CD4-positive, alpha-beta T cell (primary cell): ENCODE results near the gene PLA2G2D. TPM values are rescaled to one million over a fixed set of nuclear protein-coding genes. Genes with fewer than 3 reads are reported as not detected.
"Not testable (repeated sequence)": the region's sequence is repeated elsewhere in the genome, so short reads cannot be mapped to it uniquely, and the experiment has no call there.

Experiments
- ATAC-seq: fragments of 200-7000 bp; cut with Tn5 transposase; one replicate; pipeline ENCODE4 v1.10.0; 2022; ENCODE audit warnings: mild to moderate bottlenecking; ENCODE audit not compliant: poor library complexity
- CTCF ChIA-PET: fragments of 350-600 bp; sonication (Branson Sonifier 250); formaldehyde crosslinking; loops from one replicate; lab custom pipeline; 2021; ENCODE audit warnings: antibody characterized with exemption, inconsistent platforms; lab: Charles Lee
- POLR2A ChIA-PET: fragments of 350-600 bp; sonication (Branson Sonifier 250); formaldehyde crosslinking; loops from one replicate; lab custom pipeline; 2021; ENCODE audit warnings: antibody characterized with exemption, inconsistent platforms; lab: Charles Lee
- DNase-seq, 14 experiments: peaks; one replicate each; pipeline ENCODE4 v3.0.0-alpha.2; 2013 to 2020; ENCODE audit warnings: mixed read lengths in 2 of 14
- H3K27ac ChIP-seq, 2 donors: one replicate each; pipeline versions ENCODE4 v1.5.1 to v1.7.0; 2013; ENCODE audit warnings: low read length in 2 of 2, low read depth in 1 of 2, mild to moderate bottlenecking in 1 of 2
- H3K27me3 ChIP-seq, 2 experiments: 1 replicate in 1 of 2; 2 replicates in 1 of 2; pipeline versions ENCODE4 v1.6.1 to v1.7.0; 2013; ENCODE audit warnings: low read length in 2 of 2, control low read depth in 1 of 2, mild to moderate bottlenecking in 1 of 2, moderate library complexity in 1 of 2; ENCODE audit not compliant: insufficient read depth in 2 of 2, control insufficient read depth in 1 of 2
- H3K36me3 ChIP-seq: one replicate; pipeline ENCODE4 v1.6.1; 2013; ENCODE audit warnings: low read length, control low read depth; ENCODE audit not compliant: insufficient read depth
- H3K4me1 ChIP-seq: one replicate; pipeline ENCODE4 v1.6.1; 2013; ENCODE audit warnings: low read length, control low read depth; ENCODE audit not compliant: insufficient read depth
- H3K4me3 ChIP-seq: one replicate; pipeline ENCODE4 v1.5.1; 2013; ENCODE audit warnings: mild to moderate bottlenecking, low read length, moderate library complexity
- H3K9me3 ChIP-seq, 2 experiments: 1 replicate in 1 of 2; 2 replicates in 1 of 2; pipeline versions ENCODE4 v1.6.1 to v1.7.0; 2013; ENCODE audit warnings: low read length in 2 of 2, mild to moderate bottlenecking in 2 of 2, control low read depth in 1 of 2, moderate library complexity in 1 of 2; ENCODE audit not compliant: control insufficient read depth in 1 of 2, insufficient read depth in 1 of 2
- H3K27ac Mint-ChIP-seq: one replicate; pipeline ENCODE4 v1.8.0; 2020; ENCODE audit warnings: mixed read lengths
- H3K27me3 Mint-ChIP-seq: one replicate; pipeline ENCODE4 v1.8.0; 2021; ENCODE audit warnings: mixed read lengths
- H3K36me3 Mint-ChIP-seq: one replicate; pipeline ENCODE4 v1.8.0; 2021; ENCODE audit warnings: low read depth, mixed read lengths
- H3K4me1 Mint-ChIP-seq: one replicate; pipeline ENCODE4 v1.8.0; 2021; ENCODE audit warnings: low read depth, mixed read lengths
- H3K4me3 Mint-ChIP-seq: one replicate; pipeline ENCODE4 v1.8.0; 2020; ENCODE audit warnings: mild to moderate bottlenecking, mixed read lengths
- H3K9me3 Mint-ChIP-seq: one replicate; pipeline ENCODE4 v1.8.0; 2020; ENCODE audit warnings: mixed read lengths
- CTCF ChIP-seq: fragments of 200-600 bp; IDR thresholded peaks from one replicate; pipeline ENCODE4 v1.8.0; 2022; ENCODE audit warnings: antibody characterized with exemption, mild to moderate bottlenecking
- intact Hi-C, 2 experiments: fragments of 100-400 bp; cut with DNase I in 1 of 2; cut with micrococcal nuclease in 1 of 2; formaldehyde crosslinking; loops; one replicate each; pipeline versions ENCODE4 v1.15.1 to v1.9.0; 2023 to 2025; cut with DNase I, micrococcal nuclease
- total RNA-seq, 174 experiments: library from RNA in 2 of 174; stranded (reverse) in 2 of 174; gene quantifications; one replicate each; pipeline ENCODE4 v1.2.3 and lab custom pipeline; 2021 to 2026

Gene PLA2G2D
- total RNA-seq, 2 experiments from 2014 or later = not detected

GRCh38 chr1:20136249-20136648 lies 16.9 kb upstream of the PLA2G2D start:
- peaks cover 0 to 12% of the 10 kb centered on the region in 2 experiments for H3K27me3 ChIP-seq
- no peak overlapping the region for H3K27ac ChIP-seq
- no peaks in the 10 kb centered on the region for H3K4me1 Mint-ChIP-seq
- H3K4me1 ChIP-seq = no peaks in the 10 kb centered on the region
- H3K9me3 ChIP-seq = no peaks in the 10 kb centered on the region
- POLR2A ChIA-PET = no interaction called here
- H3K36me3 ChIP-seq = no peaks in the 10 kb centered on the region
- no peak overlapping the region for H3K4me3 ChIP-seq
- H3K36me3 Mint-ChIP-seq = no peaks in the 10 kb centered on the region
- DNase-seq = no peak
- no peak overlapping the region for H3K4me3 Mint-ChIP-seq
- intact Hi-C loops = no loop called here
- ATAC-seq = no peak
- no peak for TF ChIP-seq CTCF
- peaks cover 29% of the 10 kb centered on the region for H3K27me3 Mint-ChIP-seq
- H3K27ac Mint-ChIP-seq = no peak overlapping the region
- CTCF ChIA-PET = interaction anchor here (0.6 kb wide), 1 partner anchor 36 kb away, joined by 3 read pairs; no protein-coding TSS in a partner anchor
- H3K9me3 Mint-ChIP-seq = no peaks in the 10 kb centered on the region

GRCh38 chr1:20134995-20135394 lies 15.7 kb upstream of the PLA2G2D start:
- no peak overlapping the region for H3K27ac ChIP-seq
- Mint-ChIP-seq H3K9me3 (no peaks in the 10 kb centered on the region), H3K27ac (no peak overlapping the region), H3K27me3 (peaks cover 26% of the 10 kb centered on the region), H3K36me3 (no peaks in the 10 kb centered on the region), H3K4me3 (no peak overlapping the region), H3K4me1 (no peaks in the 10 kb centered on the region)
- H3K9me3 ChIP-seq = peaks cover 0 to 6% of the 10 kb centered on the region in 2 experiments
- POLR2A ChIA-PET = no interaction called here
- H3K4me3 ChIP-seq = no peak overlapping the region
- no peak for TF ChIP-seq CTCF
- DNase-seq (no peak), ATAC-seq (no peak)
- peaks cover 0 to 12% of the 10 kb centered on the region in 2 experiments for H3K27me3 ChIP-seq
- no peaks in the 10 kb centered on the region for H3K4me1 ChIP-seq
- CTCF ChIA-PET = no interaction called here
- H3K36me3 ChIP-seq = no peaks in the 10 kb centered on the region
- intact Hi-C loops = no loop called here

GRCh38 chr1:20130518-20130917 lies 11.2 kb upstream of the PLA2G2D start:
- peaks cover 14% of the 10 kb centered on the region for H3K27me3 Mint-ChIP-seq
- H3K27ac Mint-ChIP-seq, CTCF ChIA-PET, H3K9me3 ChIP-seq, H3K27me3 ChIP-seq, H3K9me3 Mint-ChIP-seq, ATAC-seq, DNase-seq, H3K4me3 Mint-ChIP-seq, H3K4me1 Mint-ChIP-seq, POLR2A ChIA-PET, H3K4me1 ChIP-seq, H3K36me3 ChIP-seq, H3K36me3 Mint-ChIP-seq, H3K27ac ChIP-seq, H3K4me3 ChIP-seq, intact Hi-C loops: not testable (repeated sequence)

GRCh38 chr1:20126806-20127440 lies 7.6 kb upstream of the PLA2G2D start:
- H3K4me1 ChIP-seq = no peaks in the 10 kb centered on the region
- H3K27me3 Mint-ChIP-seq = peaks cover 28% of the 10 kb centered on the region
- peaks cover 0 to 6% of the 10 kb centered on the region in 2 experiments for H3K27me3 ChIP-seq
- H3K27ac ChIP-seq = no peak overlapping the region
- H3K4me3 ChIP-seq = no peak overlapping the region
- peak in 1 of 14 experiments; percentile 19 for DNase-seq
- ChIA-PET CTCF (no interaction called here), POLR2A (no interaction called here)
- H3K9me3 ChIP-seq = peaks cover 0 to 9% of the 10 kb centered on the region in 2 experiments
- no peak for ATAC-seq
- no peaks in the 10 kb centered on the region for H3K4me1 Mint-ChIP-seq
- no peak overlapping the region for H3K27ac Mint-ChIP-seq
- intact Hi-C loops = no loop called here
- no peaks in the 10 kb centered on the region for H3K9me3 Mint-ChIP-seq
- no peak for TF ChIP-seq CTCF
- no peaks in the 10 kb centered on the region for H3K36me3 ChIP-seq
- H3K36me3 Mint-ChIP-seq = no peaks in the 10 kb centered on the region
- no peak overlapping the region for H3K4me3 Mint-ChIP-seq
